Spleen (tissue), 7 donors: ENCODE measurements around the gene ANXA4.

Experiments
- CTCF ChIP-seq, 11 experiments: fragments of 200-600 bp in 7 of 11; fragments of 450-650 bp in 4 of 11; sonication (generic) in 4 of 11; IDR thresholded peaks in 8 of 11; conservative IDR thresholded peaks in 3 of 11; 1 replicate in 7 of 11; 2 replicates in 4 of 11; pipeline versions ENCODE4 v1.4.0 to v1.8.0; 2016 to 2021; ENCODE audit warnings: antibody characterized with exemption in 11 of 11, inconsistent platforms in 4 of 11, mild to moderate bottlenecking in 1 of 11
- POLR2AphosphoS5 ChIP-seq, 3 donors: sonication (generic); formaldehyde crosslinking; IDR thresholded peaks; one replicate each; pipeline ENCODE4 v1.5.1; 2017; ENCODE audit warnings: antibody characterized with exemption in 3 of 3
- donor health status: DM: no; HTN: no; CAD: no; lungs with moderate emphysema.
- donor health status: DM: no; HTN: no; CAD: no.
- donor health status: DM: no; HTN: no; CAD: no.

DNA sequence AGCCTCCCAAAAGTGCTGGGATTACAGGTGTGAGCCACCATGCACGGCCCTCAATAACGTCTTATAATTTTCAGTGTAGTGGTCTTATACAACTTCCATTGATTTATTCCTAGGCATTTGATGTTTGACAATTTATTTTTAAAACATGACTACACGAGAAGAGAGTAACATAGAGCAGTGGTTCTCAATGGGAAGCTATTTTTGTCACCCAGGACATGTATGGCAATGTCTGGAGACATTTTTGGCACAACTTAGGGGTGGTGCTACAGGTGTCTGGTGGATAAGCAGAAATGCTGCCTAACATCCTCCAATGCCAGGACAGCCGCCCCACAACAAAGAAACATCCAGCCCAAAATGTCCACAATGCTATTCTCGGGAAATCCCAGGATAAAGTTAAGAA is 12.7 kb upstream of the ANXA4 start:
- TF ChIP-seq POLR2AphosphoS5 (IDR thresholded peaks at IDR 0.05) (no peak), CTCF (IDR thresholded peaks at IDR 0.05 in 8 of 11, conservative IDR thresholded peaks at IDR 0.05 in 3 of 11) (no peak)
